Measurements from ENCODE around the gene ATP13A5. TPM values are rescaled to one million over a fixed set of nuclear protein-coding genes. Genes with fewer than 3 reads are reported as not detected.

ATP13A5 gene
- total RNA-seq (2022) (0.66 TPM in 1 of 2 replicates, not detected in the other), Bru-seq, nascent RNA (percentile 22 among the genes with signal in this experiment), BruChase-seq, experiment 1, labeled RNA remaining after a 6-hour chase (percentile 12 among the genes with signal in this experiment), BruChase-seq, experiment 2, labeled RNA remaining after a 2-hour chase (percentile 19 among the genes with signal in this experiment)
- long read RNA-seq = 0 reads

GRCh38 chr3:193378706-193379105, at the start of gene ATP13A5:
Gene ATP13A5 (minus strand): TSS chr3:193378753. CDS start chr3:193378725, 28 bp downstream.
- no peak for TF ChIP-seq CTCF (IDR thresholded peaks at IDR 0.05; ENCODE audit: unreplicated experiment)
- peaks cover 45% of the 10 kb centered on the region for H3K27me3 Mint-ChIP-seq (ENCODE audit: unreplicated experiment)

GRCh38 chr3:193418576-193419373, 40.2 kb upstream of the ATP13A5 start:
- peaks cover 5% of the 10 kb centered on the region for H3K36me3 Mint-ChIP-seq (ENCODE audit: insufficient read depth, unreplicated experiment)

More at GRCh38 chr3:193378706-193379105, at the start of gene ATP13A5:
- Mint-ChIP-seq H3K27ac (ENCODE audit: unreplicated experiment) (no peak within 1 kb of the TSS), H3K4me1 (ENCODE audit: low read depth, unreplicated experiment) (no peaks in the 10 kb centered on the region), H3K36me3 (ENCODE audit: insufficient read depth, unreplicated experiment) (no peaks in the 10 kb centered on the region), H3K4me3 (ENCODE audit: low read depth, unreplicated experiment) (no peak within 1 kb of the TSS), H3K9me3 (ENCODE audit: low read depth, unreplicated experiment) (no peaks in the 10 kb centered on the region)
- intact Hi-C loops (cut with micrococcal nuclease; ENCODE audit: unreplicated experiment) = loop anchor here (10.0 kb wide), 1 partner anchor 184 kb away; no protein-coding TSS in a partner anchor
- no TSS peak for BruUV-seq (replicated peaks)
- CTCF ChIA-PET = no interaction called here
- DNase-seq = no peak

GRCh38 chr3:193416629-193417028, 38.1 kb upstream of the ATP13A5 start:
- BruUV-seq (replicated peaks) = no TSS peak
- intact Hi-C loops (cut with micrococcal nuclease; ENCODE audit: unreplicated experiment) = no loop called here
- H3K36me3 Mint-ChIP-seq (ENCODE audit: insufficient read depth, unreplicated experiment) = peaks cover 5% of the 10 kb centered on the region

More at GRCh38 chr3:193418576-193419373, 40.2 kb upstream of the ATP13A5 start:
- no peak for DNase-seq
- Mint-ChIP-seq H3K4me3 (ENCODE audit: low read depth, unreplicated experiment) (no peak overlapping the region), H3K27ac (ENCODE audit: unreplicated experiment) (peak overlapping the region; percentile 17), H3K9me3 (ENCODE audit: low read depth, unreplicated experiment) (peaks cover 23% of the 10 kb centered on the region), H3K27me3 (ENCODE audit: unreplicated experiment) (no peaks in the 10 kb centered on the region), H3K4me1 (ENCODE audit: low read depth, unreplicated experiment) (no peaks in the 10 kb centered on the region)
- BruUV-seq (replicated peaks) = no TSS peak
- CTCF ChIA-PET = no interaction called here
- TF ChIP-seq CTCF (IDR thresholded peaks at IDR 0.05; ENCODE audit: unreplicated experiment) = no peak
- intact Hi-C loops (cut with micrococcal nuclease; ENCODE audit: unreplicated experiment) = no loop called here

GRCh38 chr3:193407688-193408087, 29.1 kb upstream of the ATP13A5 start:
- Mint-ChIP-seq H3K4me3 (ENCODE audit: low read depth, unreplicated experiment) (no peak overlapping the region), H3K9me3 (ENCODE audit: low read depth, unreplicated experiment) (no peaks in the 10 kb centered on the region), H3K36me3 (ENCODE audit: insufficient read depth, unreplicated experiment) (no peaks in the 10 kb centered on the region), H3K27ac (ENCODE audit: unreplicated experiment) (no peak overlapping the region), H3K4me1 (ENCODE audit: low read depth, unreplicated experiment) (no peaks in the 10 kb centered on the region), H3K27me3 (ENCODE audit: unreplicated experiment) (no peaks in the 10 kb centered on the region)
- intact Hi-C loops (cut with micrococcal nuclease; ENCODE audit: unreplicated experiment) = no loop called here
- no peak for TF ChIP-seq CTCF (IDR thresholded peaks at IDR 0.05; ENCODE audit: unreplicated experiment)
- no peak for DNase-seq
- CTCF ChIA-PET = no interaction called here
- BruUV-seq (replicated peaks) = no TSS peak

More at GRCh38 chr3:193416629-193417028, 38.1 kb upstream of the ATP13A5 start:
- Mint-ChIP-seq H3K27me3 (ENCODE audit: unreplicated experiment) (no peaks in the 10 kb centered on the region), H3K9me3 (ENCODE audit: low read depth, unreplicated experiment) (peaks cover 15% of the 10 kb centered on the region), H3K27ac (ENCODE audit: unreplicated experiment) (no peak overlapping the region), H3K4me1 (ENCODE audit: low read depth, unreplicated experiment) (no peaks in the 10 kb centered on the region), H3K4me3 (ENCODE audit: low read depth, unreplicated experiment) (no peak overlapping the region)
- no peak for DNase-seq
- no peak for TF ChIP-seq CTCF (IDR thresholded peaks at IDR 0.05; ENCODE audit: unreplicated experiment)
- CTCF ChIA-PET = no interaction called here
